GM23338 (cell line): Measurements from ENCODE around the gene CPSF3. TPM values are rescaled to one million over a fixed set of nuclear protein-coding genes. Genes with fewer than 3 reads are reported as not detected.

Experiments
- ATAC-seq: fragments of 200-7000 bp; cut with Tn5 transposase; 3 replicates; pipeline ENCODE4 v1.9.1; 2020
- DNase-seq: peaks from one replicate; pipeline ENCODE4 v3.0.0-alpha.2; 2015; ENCODE audit warnings: low spot score
- H2AFZ ChIP-seq: fragments of 200-600 bp; sonication (generic); 2 replicates; pipeline ENCODE4 v1.8.0; 2016; ENCODE audit warnings: antibody characterized with exemption, mild to moderate bottlenecking, moderate library complexity
- H3F3A ChIP-seq: fragments of 200-600 bp; sonication (generic); replicated peaks from 2 replicates; pipeline ENCODE4 v1.8.0; 2017; ENCODE audit warnings: antibody characterized with exemption, mixed run types, low read depth
- H3K27ac ChIP-seq: fragments of 200-600 bp; sonication (generic); 2 replicates; pipeline ENCODE4 v1.6.1; 2016; ENCODE audit warnings: low read depth
- H3K27me3 ChIP-seq: fragments of 200-600 bp; sonication (generic); 2 replicates; pipeline ENCODE4 v1.8.0; 2016; ENCODE audit warnings: mild to moderate bottlenecking, mixed run types, moderate library complexity; ENCODE audit not compliant: insufficient read depth
- H3K36me3 ChIP-seq: fragments of 200-600 bp; sonication (generic); 2 replicates; pipeline ENCODE4 v1.8.0; 2016; ENCODE audit warnings: mild to moderate bottlenecking; ENCODE audit not compliant: insufficient read depth
- H3K4me1 ChIP-seq: fragments of 200-600 bp; sonication (generic); 2 replicates; pipeline ENCODE4 v1.8.0; 2016; ENCODE audit warnings: mild to moderate bottlenecking, moderate library complexity; ENCODE audit not compliant: insufficient read depth
- H3K4me2 ChIP-seq: fragments of 200-600 bp; sonication (generic); 2 replicates; pipeline ENCODE4 v1.7.1; 2017; ENCODE audit warnings: mixed run types
- H3K4me3 ChIP-seq: fragments of 200-600 bp; sonication (generic); 2 replicates; pipeline ENCODE4 v1.6.1; 2016; ENCODE audit warnings: mixed run types
- H3K79me2 ChIP-seq: fragments of 200-600 bp; sonication (generic); replicated peaks from 2 replicates; pipeline ENCODE4 v1.8.0; 2017; ENCODE audit warnings: mild to moderate bottlenecking; ENCODE audit not compliant: insufficient read depth
- H3K9me2 ChIP-seq: fragments of 200-600 bp; sonication (generic); 2 replicates; pipeline ENCODE4 v1.8.0; 2017; ENCODE audit not compliant: insufficient read depth
- H4K20me1 ChIP-seq: fragments of 200-600 bp; sonication (generic); replicated peaks from 2 replicates; pipeline ENCODE4 v1.8.0; 2017; ENCODE audit warnings: mild to moderate bottlenecking; ENCODE audit not compliant: insufficient read depth
- H3K27ac Mint-ChIP-seq: 2 replicates; pipeline ENCODE4 v1.8.0; 2020; ENCODE audit warnings: inconsistent platforms, mild to moderate bottlenecking, moderate library complexity, mixed read lengths
- H3K27me3 Mint-ChIP-seq: 3 replicates; pipeline ENCODE4 v1.8.0; 2022; ENCODE audit warnings: low read depth, mild to moderate bottlenecking, moderate library complexity, mixed read lengths, inconsistent platforms; ENCODE audit not compliant: insufficient read depth, poor library complexity
- H3K36me3 Mint-ChIP-seq: 3 replicates; pipeline ENCODE4 v1.8.0; 2021; ENCODE audit warnings: low read depth, mild to moderate bottlenecking, inconsistent platforms, moderate library complexity, mixed read lengths
- H3K4me1 Mint-ChIP-seq: 3 replicates; pipeline ENCODE4 v1.8.0; 2020; ENCODE audit warnings: mild to moderate bottlenecking, inconsistent platforms, mixed read lengths
- H3K4me3 Mint-ChIP-seq: 3 replicates; pipeline ENCODE4 v1.8.0; 2021; ENCODE audit warnings: moderate library complexity, mild to moderate bottlenecking, inconsistent platforms, mixed read lengths
- H3K9me3 Mint-ChIP-seq: 3 replicates; pipeline ENCODE4 v1.8.0; 2020; ENCODE audit warnings: moderate library complexity, mild to moderate bottlenecking, inconsistent platforms, mixed read lengths
- CREB1 ChIP-seq: fragments of 250-450 bp; sonication (Bioruptor Pico); IDR thresholded peaks from 2 replicates; pipeline ENCODE4 v1.5.0; 2020; ENCODE audit warnings: low read depth, mild to moderate bottlenecking, moderate library complexity
- EZH2phosphoT487 ChIP-seq: fragments of 200-600 bp; sonication (generic); IDR thresholded peaks from one replicate; pipeline ENCODE4 v1.8.1; 2018; ENCODE audit warnings: antibody characterized with exemption; ENCODE audit not compliant: unreplicated experiment
- NANOG ChIP-seq: IDR thresholded peaks from 2 replicates; pipeline ENCODE4 v1.6.1; 2016; ENCODE audit warnings: antibody characterized with exemption, borderline replicate concordance
- POLR2AphosphoS5 ChIP-seq: IDR thresholded peaks from 2 replicates; pipeline ENCODE4 v1.6.1; 2016; ENCODE audit warnings: antibody characterized with exemption, low read depth
- STAT1 ChIP-seq: IDR thresholded peaks from one replicate; pipeline ENCODE4 v1.6.1; 2016; ENCODE audit warnings: antibody characterized with exemption; ENCODE audit not compliant: unreplicated experiment
- ZNF114 ChIP-seq: fragments of 250-450 bp; sonication (Bioruptor Pico); IDR thresholded peaks from 2 replicates; pipeline ENCODE4 v1.5.0; 2020; ENCODE audit warnings: mild to moderate bottlenecking, moderate library complexity
- ZNF331 ChIP-seq: fragments of 250-450 bp; sonication (Bioruptor Pico); IDR thresholded peaks from 2 replicates; pipeline ENCODE4 v1.5.0; 2020; ENCODE audit warnings: low read depth, mild to moderate bottlenecking, moderate library complexity
- polyA plus RNA-seq: library from polyadenylated mRNA; unstranded; fragments of >200 nt; fragmentation: Nextera tagmentation; extraction: Ambion mirVana; gene quantifications from 2 replicates; pipeline ENCODE4 v1.2.1, GENCODE V29; 2016
- total RNA-seq: library from RNA; depleted of rRNA; stranded (reverse); fragments of >200 nt; shearing (Covaris generic); gene quantifications from 2 replicates; pipeline ENCODE4 v1.2.3, GENCODE V29; 2014
- TF ChIP-seq, protein P1 (sequence below): IDR thresholded peaks from one replicate; pipeline ENCODE4 v1.6.1; 2018; ENCODE audit warnings: antibody characterized with exemption; ENCODE audit not compliant: unreplicated experiment

The CPSF3 gene
- total and polyA plus RNA-seq, 2 experiments from 2014 or later: 77.1 to 105 TPM

GRCh38 chr2:9390151-9390850, 33.2 kb upstream of the CPSF3 start:
- H3K4me1 ChIP-seq: peaks cover 10% of the 10 kb centered on the region; the same call in 1 of the 2 replicates
- Mint-ChIP-seq H3K9me3 (no peaks in the 10 kb centered on the region), H3K27me3 (no peaks in the 10 kb centered on the region), H3K36me3 (peaks cover 22% of the 10 kb centered on the region), H3K27ac (no peak overlapping the region), H3K4me3 (no peak overlapping the region), H3K4me1 (peaks cover 21% of the 10 kb centered on the region)
- no peak overlapping the region for H3K4me2 ChIP-seq
- no peaks in the 10 kb centered on the region for H3K9me2 ChIP-seq
- H3K36me3 ChIP-seq: no peaks in the 10 kb centered on the region; the same call in 1 of the 2 replicates
- H3K4me3 ChIP-seq: no peak overlapping the region
- H3K27ac ChIP-seq: no peak overlapping the region
- no peaks in the 10 kb centered on the region for H4K20me1 ChIP-seq
- no peak overlapping the region for H2AFZ ChIP-seq
- ATAC-seq (no peak), DNase-seq (no peak)
- H3K27me3 ChIP-seq: no peaks in the 10 kb centered on the region
- no peaks in the 10 kb centered on the region for H3F3A ChIP-seq
- TF ChIP-seq ZNF114 (no peak), NANOG (no peak), ZNF331 (CRISPR knock-in tag) (no peak), STAT1 (no peak), CREB1 (CRISPR knock-in tag) (no peak), POLR2AphosphoS5 (no peak)
- TF ChIP-seq, protein P1, sequence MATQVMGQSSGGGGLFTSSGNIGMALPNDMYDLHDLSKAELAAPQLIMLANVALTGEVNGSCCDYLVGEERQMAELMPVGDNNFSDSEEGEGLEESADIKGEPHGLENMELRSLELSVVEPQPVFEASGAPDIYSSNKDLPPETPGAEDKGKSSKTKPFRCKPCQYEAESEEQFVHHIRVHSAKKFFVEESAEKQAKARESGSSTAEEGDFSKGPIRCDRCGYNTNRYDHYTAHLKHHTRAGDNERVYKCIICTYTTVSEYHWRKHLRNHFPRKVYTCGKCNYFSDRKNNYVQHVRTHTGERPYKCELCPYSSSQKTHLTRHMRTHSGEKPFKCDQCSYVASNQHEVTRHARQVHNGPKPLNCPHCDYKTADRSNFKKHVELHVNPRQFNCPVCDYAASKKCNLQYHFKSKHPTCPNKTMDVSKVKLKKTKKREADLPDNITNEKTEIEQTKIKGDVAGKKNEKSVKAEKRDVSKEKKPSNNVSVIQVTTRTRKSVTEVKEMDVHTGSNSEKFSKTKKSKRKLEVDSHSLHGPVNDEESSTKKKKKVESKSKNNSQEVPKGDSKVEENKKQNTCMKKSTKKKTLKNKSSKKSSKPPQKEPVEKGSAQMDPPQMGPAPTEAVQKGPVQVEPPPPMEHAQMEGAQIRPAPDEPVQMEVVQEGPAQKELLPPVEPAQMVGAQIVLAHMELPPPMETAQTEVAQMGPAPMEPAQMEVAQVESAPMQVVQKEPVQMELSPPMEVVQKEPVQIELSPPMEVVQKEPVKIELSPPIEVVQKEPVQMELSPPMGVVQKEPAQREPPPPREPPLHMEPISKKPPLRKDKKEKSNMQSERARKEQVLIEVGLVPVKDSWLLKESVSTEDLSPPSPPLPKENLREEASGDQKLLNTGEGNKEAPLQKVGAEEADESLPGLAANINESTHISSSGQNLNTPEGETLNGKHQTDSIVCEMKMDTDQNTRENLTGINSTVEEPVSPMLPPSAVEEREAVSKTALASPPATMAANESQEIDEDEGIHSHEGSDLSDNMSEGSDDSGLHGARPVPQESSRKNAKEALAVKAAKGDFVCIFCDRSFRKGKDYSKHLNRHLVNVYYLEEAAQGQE: no peak
- H3K79me2 ChIP-seq: no peaks in the 10 kb centered on the region

GRCh38 chr2:9390991-9391390, 32.5 kb upstream of the CPSF3 start:
- DNase-seq (no peak), ATAC-seq (no peak)
- H3K9me2 ChIP-seq: no peaks in the 10 kb centered on the region
- no peak overlapping the region for H3K4me3 Mint-ChIP-seq
- no peak overlapping the region for H3K4me3 ChIP-seq
- H3K36me3 Mint-ChIP-seq: peaks cover 22% of the 10 kb centered on the region
- no peaks in the 10 kb centered on the region for H3K9me3 Mint-ChIP-seq
- H3K27ac ChIP-seq: no peak overlapping the region
- H3K4me1 Mint-ChIP-seq: peaks cover 21% of the 10 kb centered on the region
- no peak overlapping the region for H3K27ac Mint-ChIP-seq
- no peaks in the 10 kb centered on the region for H3F3A ChIP-seq
- no peak overlapping the region for H3K4me2 ChIP-seq
- TF ChIP-seq ZNF331 (CRISPR knock-in tag) (no peak), EZH2phosphoT487 (no peak)
- no peak overlapping the region for H2AFZ ChIP-seq
- H3K4me1 ChIP-seq: peaks cover 10% of the 10 kb centered on the region; the same call in 1 of the 2 replicates
- no peaks in the 10 kb centered on the region for H4K20me1 ChIP-seq
- H3K27me3 ChIP-seq: no peaks in the 10 kb centered on the region
- no peaks in the 10 kb centered on the region; the same call in 1 of the 2 replicates for H3K36me3 ChIP-seq
- H3K27me3 Mint-ChIP-seq: peaks cover 3% of the 10 kb centered on the region
- H3K79me2 ChIP-seq: no peaks in the 10 kb centered on the region
